ENCODE results near the gene MUC6. TPM values are rescaled to one million over a fixed set of nuclear protein-coding genes. Genes with fewer than 3 reads are reported as not detected.

The MUC6 gene
- total and polyA plus RNA-seq, 2 of the 8 experiments (the other 6 are each of a cell fraction or from before 2014, with no cell fraction given), result not detected

DNA sequence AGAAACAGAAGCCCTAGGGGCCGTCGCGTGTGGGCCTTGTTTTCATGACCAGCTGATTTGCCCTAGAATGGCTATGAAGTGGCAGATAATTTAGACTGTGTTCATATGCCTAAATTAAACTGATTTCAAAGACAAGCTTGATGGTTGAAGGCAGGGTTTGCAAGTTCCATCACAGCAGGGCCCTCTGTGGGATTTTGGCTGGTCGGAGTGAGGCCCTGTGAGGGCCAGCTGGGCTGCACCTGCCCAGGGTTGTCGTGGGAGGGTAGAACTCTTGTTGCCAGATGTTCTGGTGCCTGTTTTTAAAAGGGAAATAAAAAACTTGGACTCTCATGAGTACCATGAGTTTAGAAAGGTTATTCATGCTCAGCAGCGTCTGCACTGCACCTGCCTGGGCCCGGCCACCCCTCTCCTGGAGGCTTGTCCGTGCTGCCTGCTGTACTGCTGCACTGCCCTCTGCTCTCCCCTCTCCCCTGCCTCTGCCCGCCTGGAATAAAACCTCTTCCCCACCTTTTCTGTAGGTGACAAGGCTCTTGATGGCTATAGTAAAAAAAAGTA lies 66.8 kb downstream of the MUC6 start:
- no peak overlapping the region for H3K27ac ChIP-seq (ENCODE audit: low read depth, low read length)
- H2AK5ac ChIP-seq (ENCODE audit: low read depth, low read length), result no peak overlapping the region
- H3K18ac ChIP-seq (ENCODE audit: extremely low read depth, low read length), result no peak overlapping the region
- no peak overlapping the region for H3K9ac ChIP-seq (replicated peaks in 1 of 4; ENCODE audit: extremely low read depth in 1 of 4, low read depth in 3 of 4, low read length in 3 of 4)
- no peak overlapping the region for H3K23ac ChIP-seq (ENCODE audit: insufficient read length)
- H2BK120ac ChIP-seq (replicated peaks; ENCODE audit: low read depth, low read length), result no peak overlapping the region
- H3K4me3 ChIP-seq (ENCODE audit: extremely low read depth in 1 of 4, insufficient read depth in 2 of 4, low read depth in 3 of 4, low read length in 4 of 4), result no peak overlapping the region
- WGBS, 2 experiments (ENCODE audit: extremely low coverage in 1 of 2, insufficient coverage in 1 of 2, insufficient read length in 1 of 2, insufficient replicate concordance in 2 of 2, low coverage in 1 of 2, low lambda C conversion rate in 2 of 2, missing lambda C conversion rate in 1 of 2), result 89% methylated on average over 9 of the region's 9 CpGs; no CpG with 5 or more reads in 1 of the 2 experiments
- H2BK15ac ChIP-seq (ENCODE audit: low read length), result no peak overlapping the region
- H3K4me2 ChIP-seq (ENCODE audit: insufficient read depth in 1 of 2, low read depth in 2 of 2, low read length in 2 of 2), result no peak overlapping the region
- H3K23me2 ChIP-seq (ENCODE audit: low read depth, low read length), result 0 out of 2 replicates have a peak, but pooled peaks cover 2% of the 10 kb centered on the region
- H4K91ac ChIP-seq (replicated peaks; ENCODE audit: insufficient read length, low read length), result no peak overlapping the region
- peaks cover 0 to 8% of the 10 kb centered on the region in 2 experiments for H4K20me1 ChIP-seq (replicated peaks in 1 of 2; ENCODE audit: control insufficient read depth in 1 of 2, insufficient read depth in 2 of 2, low read length in 2 of 2)
- peaks cover 0 to 2% (median 0%) of the 10 kb centered on the region in 4 experiments; a peak in 1 of 7 replicates for H3K4me1 ChIP-seq (replicated peaks in 1 of 4; ENCODE audit: control insufficient read depth in 3 of 4, insufficient read depth in 4 of 4, low read length in 3 of 4)
- no peak overlapping the region for H3K4ac ChIP-seq (replicated peaks; ENCODE audit: insufficient read length, low read depth, low read length)
- no peak overlapping the region for H4K5ac ChIP-seq (ENCODE audit: insufficient read length, low read depth, low read length)
- FAIRE-seq, result no peak
- H3K27me3 ChIP-seq (replicated peaks in 1 of 4; ENCODE audit: control insufficient read depth in 3 of 4, extremely low read depth in 1 of 4, insufficient read depth in 3 of 4, low read length in 3 of 4), result no peaks in the 10 kb centered on the region
- no peak overlapping the region for H3K56ac ChIP-seq (replicated peaks; ENCODE audit: insufficient read length, low read depth, low read length)
- H3K14ac ChIP-seq (ENCODE audit: insufficient read length), result no peak overlapping the region
- H2BK5ac ChIP-seq (ENCODE audit: low read depth, low read length), result no peak overlapping the region
- no peak for DNase-seq (ENCODE audit: low read depth in 1 of 2, low spot score in 2 of 2)
- H2BK20ac ChIP-seq (ENCODE audit: low read length), result no peak overlapping the region
- no peaks in the 10 kb centered on the region for H3K9me3 ChIP-seq (ENCODE audit: insufficient read depth in 2 of 2, low read depth in 1 of 2, low read length in 1 of 2)
- H3K79me2 ChIP-seq (ENCODE audit: control insufficient read depth in 1 of 2, insufficient read depth in 2 of 2, low read length in 2 of 2), result peaks cover 0 to 9% of the 10 kb centered on the region in 2 experiments; a peak in 1 of 4 replicates
- no peak overlapping the region; the same call in 1 of the 2 replicates for H4K8ac ChIP-seq (ENCODE audit: extremely low read depth, insufficient read depth, low read length)
- no peak overlapping the region for H2BK12ac ChIP-seq (ENCODE audit: low read depth, low read length)
- H3K79me1 ChIP-seq (ENCODE audit: low read depth, low read length), result peaks cover 12% of the 10 kb centered on the region
- ChIA-PET POLR2A (ENCODE audit: partially characterized antibody) (no interaction called here), CTCF (ENCODE audit: partially characterized antibody) (interaction anchor here (1.1 to 2.1 kb wide), 2 partner anchors 11 to 14 kb away, joined by 4 to 5 read pairs; no protein-coding TSS in a partner anchor)
- H3K36me3 ChIP-seq (ENCODE audit: control insufficient read depth in 2 of 4, insufficient read depth in 4 of 4, low read length in 3 of 4), result peaks cover 4 to 17% (median 16%) of the 10 kb centered on the region in 4 experiments; a peak in 5 of 8 replicates
- no peak overlapping the region for H2AFZ ChIP-seq (ENCODE audit: low read length)
- TF ChIP-seq TEAD4 (IDR thresholded peaks at IDR 0.05; ENCODE audit: low read depth, low read length), result no peak

Measured in H1 (cell line).